ENCODE data around the gene WDR91. TPM values are rescaled to one million over a fixed set of nuclear protein-coding genes. Genes with fewer than 3 reads are reported as not detected.

WDR91 gene
- total RNA-seq, 1 donor from 2014 or later = 27.1 TPM

- H3K4me3 ChIP-seq = peak overlapping the region; percentile 77
- peak in 1 of 2 donors; percentile 5 for ATAC-seq
- intact Hi-C loops (cut with DNase I) = no loop called here
These were observed 42.0 kb downstream of the WDR91 start for GRCh38 chr7:135169141-135169963.

GRCh38 chr7:135168489-135169140 is 42.7 kb downstream of the WDR91 start:
- H3K36me3 ChIP-seq = peaks cover 48% of the 10 kb centered on the region
- H3K4me1 ChIP-seq = peaks cover 62% of the 10 kb centered on the region
- intact Hi-C loops (cut with DNase I) = no loop called here

More at GRCh38 chr7:135169141-135169963, 42.0 kb downstream of the WDR91 start:
- Histone ChIP-seq H3K4me1 (peaks cover 56% of the 10 kb centered on the region), H3K27ac (peak overlapping the region; percentile 94), H3K27me3 (ENCODE audit: low read depth) (no peaks in the 10 kb centered on the region), H3K36me3 (peaks cover 40% of the 10 kb centered on the region), H3K9me3 (no peaks in the 10 kb centered on the region)
- peak; percentile 42 for TF ChIP-seq CTCF (IDR thresholded peaks at IDR 0.05)
- DNase-seq = no peak

GRCh38 chr7:135168001-135168400 is 43.3 kb downstream of the WDR91 start:
- Histone ChIP-seq H3K9me3 (no peaks in the 10 kb centered on the region), H3K27me3 (ENCODE audit: low read depth) (no peaks in the 10 kb centered on the region), H3K36me3 (peaks cover 51% of the 10 kb centered on the region), H3K4me1 (peaks cover 68% of the 10 kb centered on the region), H3K27ac (peak overlapping the region; percentile 72), H3K4me3 (no peak overlapping the region)
- ATAC-seq (no peak), DNase-seq (peak; percentile 70)
- no peak for TF ChIP-seq CTCF (IDR thresholded peaks at IDR 0.05)
- intact Hi-C loops (cut with DNase I) = no loop called here

More at GRCh38 chr7:135168489-135169140, 42.7 kb downstream of the WDR91 start:
- no peaks in the 10 kb centered on the region for H3K27me3 ChIP-seq (ENCODE audit: low read depth)
- no peaks in the 10 kb centered on the region for H3K9me3 ChIP-seq
- H3K27ac ChIP-seq = peak overlapping the region; percentile 94
- ATAC-seq = no peak
- no peak for TF ChIP-seq CTCF (IDR thresholded peaks at IDR 0.05)
- peak overlapping the region; percentile 77 for H3K4me3 ChIP-seq
- DNase-seq = no peak

GRCh38 chr7:135167365-135167917 is 43.9 kb downstream of the WDR91 start:
- Histone ChIP-seq H3K27me3 (ENCODE audit: low read depth) (no peaks in the 10 kb centered on the region), H3K9me3 (no peaks in the 10 kb centered on the region), H3K4me1 (peaks cover 70% of the 10 kb centered on the region), H3K36me3 (peaks cover 51% of the 10 kb centered on the region), H3K4me3 (no peak overlapping the region), H3K27ac (peak overlapping the region; percentile 72)
- no peak for ATAC-seq
- no peak for DNase-seq
- no peak for TF ChIP-seq CTCF (IDR thresholded peaks at IDR 0.05)
- intact Hi-C loops (cut with DNase I) = no loop called here

- TF ChIP-seq CTCF (IDR thresholded peaks at IDR 0.05) = no peak
- H3K9me3 ChIP-seq = no peaks in the 10 kb centered on the region
- no peak for DNase-seq
- peaks cover 51% of the 10 kb centered on the region for H3K36me3 ChIP-seq
- peak overlapping the region; percentile 72 for H3K27ac ChIP-seq
- peak overlapping the region; percentile 4 for H3K4me3 ChIP-seq
- intact Hi-C loops (cut with DNase I) = no loop called here
- H3K4me1 ChIP-seq = peaks cover 78% of the 10 kb centered on the region
- no peak for ATAC-seq
- no peaks in the 10 kb centered on the region for H3K27me3 ChIP-seq (ENCODE audit: low read depth)
These were observed 44.9 kb downstream of the WDR91 start for GRCh38 chr7:135166338-135166990.
